Activated T-helper 17 cell treated with anti-CD3 and anti-CD28 coated beads, Interleukin-2, amount 50 U/mL, for 72 hours (primary cell): ENCODE measurements around the gene GPAT3. TPM values are rescaled to one million over a fixed set of nuclear protein-coding genes. Genes with fewer than 3 reads are reported as not detected.
"Not testable (repeated sequence)": the region's sequence is repeated elsewhere in the genome, so short reads cannot be mapped to it uniquely, and the experiment has no call there.

Experiments
- ATAC-seq: fragments of 150-1000 bp; cut with Tn5 transposase; replicated peaks from 2 replicates; pipeline ENCODE4 v1.10.0; 2021; ENCODE audit warnings: mild to moderate bottlenecking, moderate library complexity
- H3K27ac Mint-ChIP-seq: one replicate; pipeline ENCODE4 v1.8.0; 2022; ENCODE audit warnings: mixed read lengths
- H3K27me3 Mint-ChIP-seq: one replicate; pipeline ENCODE4 v1.8.0; 2022; ENCODE audit warnings: mixed read lengths
- H3K36me3 Mint-ChIP-seq: one replicate; pipeline ENCODE4 v1.8.0; 2022; ENCODE audit warnings: low read depth, mild to moderate bottlenecking, mixed read lengths
- H3K4me1 Mint-ChIP-seq: one replicate; pipeline ENCODE4 v1.8.0; 2022; ENCODE audit warnings: mixed read lengths
- H3K4me3 Mint-ChIP-seq: one replicate; pipeline ENCODE4 v1.8.0; 2022; ENCODE audit warnings: mild to moderate bottlenecking, mixed read lengths
- H3K9me3 Mint-ChIP-seq: one replicate; pipeline ENCODE4 v1.8.0; 2022; ENCODE audit warnings: mixed read lengths
- total RNA-seq, 2 donors: library from RNA; stranded (reverse); gene quantifications; one replicate each; pipeline ENCODE4 v1.2.3, GENCODE V29; 2022

GPAT3 gene
- total RNA-seq, 2 donors from 2014 or later = 5.6 to 8.8 TPM

DNA sequence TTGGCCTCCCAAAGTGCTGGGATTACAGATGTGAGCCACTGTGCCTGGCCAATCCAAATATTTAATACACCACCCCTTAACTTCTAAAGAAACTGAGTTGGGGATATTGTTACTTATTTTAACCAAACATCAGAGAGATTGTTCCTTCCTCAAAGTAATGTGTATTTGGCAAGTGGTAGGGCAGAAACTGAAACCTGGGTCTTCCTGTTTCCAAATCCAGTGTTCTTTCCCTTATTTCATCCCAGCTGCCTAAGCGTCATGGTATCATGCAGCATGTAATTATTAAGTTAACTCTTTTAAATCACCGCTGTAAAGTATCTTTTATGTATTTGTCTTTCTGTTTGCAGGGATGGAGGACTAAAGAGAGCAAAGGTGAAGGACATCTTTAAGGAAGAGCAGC is 68.4 kb downstream of the GPAT3 start:
- H3K27me3 Mint-ChIP-seq = no peaks in the 10 kb centered on the region
- no peaks in the 10 kb centered on the region for H3K4me1 Mint-ChIP-seq
- H3K27ac Mint-ChIP-seq = no peak overlapping the region

DNA sequence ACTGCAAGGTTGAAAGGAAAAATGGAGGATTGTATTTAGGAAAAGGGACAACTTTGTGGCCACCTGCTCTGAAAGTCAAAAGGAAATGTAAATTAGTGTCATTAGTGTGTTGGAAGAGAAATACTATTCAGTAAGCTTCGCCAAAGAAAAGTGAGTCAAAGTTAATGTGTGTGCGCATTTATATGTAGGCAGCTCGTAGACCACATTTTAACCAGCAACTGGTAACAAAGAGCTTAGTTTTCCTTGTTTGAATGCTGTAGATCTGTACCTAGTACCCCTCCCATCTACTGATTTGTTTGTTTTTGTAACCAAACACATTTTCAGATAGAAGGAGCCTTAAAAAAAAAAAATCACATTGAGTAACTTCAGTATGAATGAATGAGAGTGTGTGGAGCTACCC is 69.3 kb downstream of the GPAT3 start:
- Mint-ChIP-seq H3K36me3 (peaks cover 6% of the 10 kb centered on the region), H3K27ac (no peak overlapping the region), H3K27me3 (no peaks in the 10 kb centered on the region), H3K4me3 (no peak overlapping the region), H3K9me3 (no peaks in the 10 kb centered on the region), H3K4me1 (no peaks in the 10 kb centered on the region)
- ATAC-seq = no peak

More for the DNA sequence above, 68.4 kb downstream of the GPAT3 start:
- ATAC-seq = no peak
- no peak overlapping the region for H3K4me3 Mint-ChIP-seq
- peaks cover 9% of the 10 kb centered on the region for H3K36me3 Mint-ChIP-seq
- no peaks in the 10 kb centered on the region for H3K9me3 Mint-ChIP-seq

DNA sequence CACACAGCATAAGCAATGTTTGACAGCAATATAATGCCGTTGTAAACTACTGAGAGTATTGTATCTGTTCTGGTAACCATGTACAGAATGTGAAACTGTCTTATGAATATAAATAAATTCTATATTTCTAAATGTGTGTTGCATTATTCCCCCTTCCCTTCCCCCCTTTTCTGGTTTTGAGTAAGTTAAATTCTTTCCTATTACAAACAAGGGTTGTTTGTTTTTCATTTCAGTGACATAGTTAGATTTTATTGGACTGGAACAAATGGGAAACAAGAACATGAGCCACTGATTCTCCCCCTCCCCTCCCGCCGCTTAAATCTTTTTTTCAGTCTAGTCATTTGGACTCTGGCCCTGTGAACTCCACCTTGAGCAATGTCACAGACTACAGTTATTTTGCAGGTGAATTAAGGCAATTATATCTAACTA is 69.8 kb downstream of the GPAT3 start:
- Mint-ChIP-seq H3K27me3 (no peaks in the 10 kb centered on the region), H3K4me3 (no peak overlapping the region), H3K4me1 (no peaks in the 10 kb centered on the region), H3K9me3 (no peaks in the 10 kb centered on the region), H3K36me3 (peaks cover 6% of the 10 kb centered on the region), H3K27ac (no peak overlapping the region)
- no peak for ATAC-seq

DNA sequence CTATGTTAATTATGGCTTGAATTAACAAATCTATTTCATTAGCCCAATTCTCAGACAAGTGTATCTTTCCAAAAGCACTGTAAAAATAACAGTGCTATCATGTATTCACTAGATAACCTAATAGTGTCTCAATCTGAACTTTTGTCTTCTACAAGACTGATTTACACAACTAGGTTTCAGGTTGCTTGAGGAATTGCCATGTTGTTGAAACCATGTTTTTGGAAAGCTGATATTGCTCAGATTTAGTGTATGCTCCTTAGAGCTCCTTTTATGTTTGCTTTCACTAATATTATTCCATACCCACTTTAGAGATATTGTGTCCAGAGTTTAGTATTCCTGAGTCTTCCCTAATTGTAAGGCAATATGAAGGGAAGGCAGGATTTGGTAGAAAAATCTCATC is 70.6 kb downstream of the GPAT3 start:
- H3K36me3 Mint-ChIP-seq = peaks cover 6% of the 10 kb centered on the region
- no peak overlapping the region for H3K4me3 Mint-ChIP-seq
- no peak for ATAC-seq
- no peaks in the 10 kb centered on the region for H3K9me3 Mint-ChIP-seq
- H3K4me1 Mint-ChIP-seq = no peaks in the 10 kb centered on the region
- H3K27ac Mint-ChIP-seq = no peak overlapping the region
- no peaks in the 10 kb centered on the region for H3K27me3 Mint-ChIP-seq

DNA sequence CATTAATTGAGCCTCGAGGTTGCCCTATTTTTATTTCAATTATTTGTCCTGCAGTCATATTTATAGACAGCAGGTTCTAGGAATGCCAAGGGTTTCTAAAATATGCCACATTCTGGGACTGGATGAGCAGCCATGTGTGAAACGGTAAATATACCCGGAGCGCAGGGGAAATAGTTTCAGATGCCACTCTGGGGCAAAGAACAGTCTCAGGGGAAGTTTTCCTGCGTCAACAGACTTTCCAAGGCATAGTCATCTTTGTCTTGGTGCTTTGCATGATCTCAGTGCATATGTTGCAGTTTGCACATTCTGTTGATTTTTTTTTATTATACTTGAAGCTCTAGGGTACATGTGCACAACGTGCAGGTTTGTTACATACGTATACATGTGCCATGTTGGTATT is 71.0 kb downstream of the GPAT3 start:
- Mint-ChIP-seq H3K36me3 (peaks cover 6% of the 10 kb centered on the region), H3K9me3 (no peaks in the 10 kb centered on the region), H3K4me3 (no peak overlapping the region), H3K27me3 (no peaks in the 10 kb centered on the region), H3K4me1 (no peaks in the 10 kb centered on the region), H3K27ac (no peak overlapping the region)
- no peak for ATAC-seq

DNA sequence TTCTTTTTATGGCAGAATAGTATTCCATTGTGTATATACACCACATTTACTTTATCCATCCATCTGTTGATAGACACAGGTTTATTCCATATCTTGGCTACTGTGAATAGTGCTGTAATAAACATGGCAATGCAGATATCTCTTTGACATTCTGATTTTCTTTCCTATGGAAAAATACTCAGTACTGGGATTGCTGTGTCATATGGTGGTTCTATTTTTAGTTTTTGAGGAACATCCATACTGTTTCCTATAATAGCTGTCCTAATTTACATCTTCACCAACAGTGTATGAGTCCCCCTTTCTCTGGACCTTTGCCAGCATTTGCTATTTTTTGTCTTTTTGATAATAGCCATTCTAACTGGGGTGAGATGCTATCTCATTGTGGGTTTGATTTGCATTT is 73.5 kb downstream of the GPAT3 start:
- Mint-ChIP-seq H3K27me3 (peaks cover 12% of the 10 kb centered on the region), H3K9me3 (peaks cover 17% of the 10 kb centered on the region), H3K4me1 (no peaks in the 10 kb centered on the region), H3K27ac (no peak overlapping the region), H3K4me3 (no peak overlapping the region), H3K36me3 (peaks cover 3% of the 10 kb centered on the region)
- no peak for ATAC-seq

DNA sequence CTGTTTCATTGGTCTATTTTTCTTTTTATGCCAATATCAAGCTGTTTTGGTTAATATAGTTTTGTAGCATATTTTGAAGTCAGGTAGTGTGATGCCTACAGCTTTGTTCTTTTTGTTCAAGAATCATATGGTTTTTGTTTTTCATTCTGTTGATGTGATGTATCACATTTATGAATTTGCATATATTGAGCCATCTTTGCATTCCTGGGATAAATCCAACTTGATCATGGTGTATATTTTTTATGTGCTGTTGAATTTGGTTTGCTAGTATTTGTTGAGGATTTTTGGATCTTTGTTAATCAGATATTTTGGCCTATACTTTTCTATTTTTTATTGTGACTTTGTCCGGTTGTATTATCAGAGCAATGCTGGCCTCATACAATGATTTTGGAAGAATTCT is 74.8 kb downstream of the GPAT3 start:
- H3K27me3 Mint-ChIP-seq = peaks cover 12% of the 10 kb centered on the region
- no peak for ATAC-seq

DNA sequence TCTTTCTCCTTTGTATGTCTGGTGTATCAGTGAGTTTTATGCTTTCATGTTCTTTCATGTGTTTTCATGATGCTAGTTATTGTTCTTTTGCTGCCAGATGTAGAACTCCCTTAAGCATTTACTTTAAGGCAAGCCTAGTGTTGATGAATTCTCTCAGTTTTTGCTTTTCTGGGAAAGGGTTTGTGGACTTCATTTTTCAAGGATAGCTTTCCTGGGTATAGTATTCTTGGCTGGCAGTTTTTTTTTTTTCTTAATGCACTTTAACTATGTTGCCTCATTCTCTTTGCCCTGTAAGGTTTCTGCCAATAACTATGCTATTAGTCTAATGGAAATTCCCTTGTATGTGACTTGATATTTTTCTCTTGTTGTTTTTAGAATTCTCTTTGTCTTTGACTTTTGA is 77.1 kb downstream of the GPAT3 start:
- H3K9me3 Mint-ChIP-seq = peaks cover 17% of the 10 kb centered on the region
- H3K27ac Mint-ChIP-seq = no peak overlapping the region
- no peaks in the 10 kb centered on the region for H3K4me1 Mint-ChIP-seq
- no peak for ATAC-seq
- H3K4me3 Mint-ChIP-seq = no peak overlapping the region
- peaks cover 21% of the 10 kb centered on the region for H3K27me3 Mint-ChIP-seq
- H3K36me3 Mint-ChIP-seq = no peaks in the 10 kb centered on the region

More for the DNA sequence above, 74.8 kb downstream of the GPAT3 start:
- H3K27ac Mint-ChIP-seq = no peak overlapping the region
- H3K9me3 Mint-ChIP-seq = peaks cover 17% of the 10 kb centered on the region
- H3K4me3 Mint-ChIP-seq = no peak overlapping the region
- no peaks in the 10 kb centered on the region for H3K36me3 Mint-ChIP-seq
- H3K4me1 Mint-ChIP-seq = no peaks in the 10 kb centered on the region

DNA sequence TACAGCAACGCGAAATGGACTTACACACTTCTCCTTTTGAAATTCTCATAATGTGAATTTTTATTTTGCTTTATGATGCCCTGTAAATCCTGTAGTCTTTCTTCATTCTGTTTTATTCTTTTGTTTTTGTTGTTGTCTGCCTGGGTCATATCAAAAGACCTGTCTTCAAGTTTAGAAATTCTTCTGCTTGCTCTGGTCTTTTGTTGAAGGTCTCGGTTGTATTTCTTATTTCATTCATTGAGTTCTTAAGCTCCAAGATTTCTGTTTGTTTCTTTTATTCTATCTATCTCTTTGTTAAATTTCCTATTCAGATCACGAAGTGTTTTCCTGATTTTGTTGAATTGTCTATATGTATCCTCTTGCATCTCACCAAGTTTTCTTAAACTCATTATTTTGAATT is 78.1 kb downstream of the GPAT3 start:
- Mint-ChIP-seq H3K27ac (no peak overlapping the region), H3K4me3 (no peak overlapping the region), H3K4me1 (no peaks in the 10 kb centered on the region), H3K9me3 (peaks cover 17% of the 10 kb centered on the region), H3K27me3 (peaks cover 24% of the 10 kb centered on the region), H3K36me3 (no peaks in the 10 kb centered on the region)
- ATAC-seq = no peak

DNA sequence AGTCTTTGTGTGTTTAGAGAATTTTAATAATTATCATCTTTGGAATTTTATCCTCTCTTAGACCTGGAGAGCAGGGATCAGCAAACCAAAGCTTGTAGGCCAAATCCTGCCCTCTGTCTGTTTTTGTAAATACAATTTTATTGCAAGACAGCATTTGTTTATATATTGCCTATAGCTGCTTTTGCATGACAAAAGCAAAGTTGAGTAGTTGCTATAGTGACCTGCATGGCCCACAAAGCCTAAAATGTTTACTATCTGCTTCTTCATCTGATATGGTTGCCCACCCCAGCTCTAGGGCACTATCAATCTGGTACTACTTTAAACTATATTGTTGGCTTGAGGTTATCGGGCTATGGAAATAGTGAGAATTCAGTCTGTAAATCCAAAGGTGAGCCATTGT is 80.3 kb downstream of the GPAT3 start:
- H3K27me3 Mint-ChIP-seq = peaks cover 46% of the 10 kb centered on the region
- no peak overlapping the region for H3K4me3 Mint-ChIP-seq
- H3K9me3 Mint-ChIP-seq = peaks cover 17% of the 10 kb centered on the region
- H3K36me3 Mint-ChIP-seq = no peaks in the 10 kb centered on the region
- no peak for ATAC-seq
- no peak overlapping the region for H3K27ac Mint-ChIP-seq
- H3K4me1 Mint-ChIP-seq = no peaks in the 10 kb centered on the region

DNA sequence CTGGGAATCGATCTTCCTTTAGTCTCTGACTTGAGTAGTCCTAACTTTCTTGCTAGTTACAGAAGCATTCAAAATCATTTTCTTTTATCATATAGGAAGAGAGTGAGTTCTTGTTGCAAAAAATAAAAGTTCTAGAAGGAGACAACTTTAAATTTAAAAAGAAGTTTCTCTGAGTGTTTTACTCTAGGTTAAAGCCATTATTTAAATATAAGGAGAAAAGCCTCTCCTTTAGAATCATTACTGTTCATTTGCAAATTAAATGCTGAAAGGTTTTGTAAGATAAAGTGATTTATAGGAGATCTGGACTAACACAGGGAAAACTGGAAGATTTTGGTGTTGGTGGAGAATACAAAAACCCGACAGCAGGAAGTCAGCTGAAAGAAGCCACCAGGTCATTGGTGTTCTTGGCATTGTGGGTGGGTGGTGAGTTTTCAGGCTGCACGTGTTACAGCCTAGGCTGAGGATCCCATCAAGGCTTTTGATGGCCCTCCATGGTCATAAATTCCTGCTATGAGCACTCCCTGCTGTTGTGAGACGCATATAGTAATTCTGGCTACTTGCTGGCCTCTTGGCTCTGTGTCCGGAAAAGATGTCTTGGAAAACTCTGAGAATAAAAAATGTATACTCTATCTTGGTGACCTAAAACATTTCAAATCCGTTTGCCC is 81.6 kb downstream of the GPAT3 start:
- Mint-ChIP-seq H3K4me1 (no peaks in the 10 kb centered on the region), H3K27me3 (peaks cover 46% of the 10 kb centered on the region), H3K9me3 (peaks cover 25% of the 10 kb centered on the region), H3K4me3 (no peak overlapping the region), H3K27ac (no peak overlapping the region), H3K36me3 (no peaks in the 10 kb centered on the region)
- no peak for ATAC-seq

DNA sequence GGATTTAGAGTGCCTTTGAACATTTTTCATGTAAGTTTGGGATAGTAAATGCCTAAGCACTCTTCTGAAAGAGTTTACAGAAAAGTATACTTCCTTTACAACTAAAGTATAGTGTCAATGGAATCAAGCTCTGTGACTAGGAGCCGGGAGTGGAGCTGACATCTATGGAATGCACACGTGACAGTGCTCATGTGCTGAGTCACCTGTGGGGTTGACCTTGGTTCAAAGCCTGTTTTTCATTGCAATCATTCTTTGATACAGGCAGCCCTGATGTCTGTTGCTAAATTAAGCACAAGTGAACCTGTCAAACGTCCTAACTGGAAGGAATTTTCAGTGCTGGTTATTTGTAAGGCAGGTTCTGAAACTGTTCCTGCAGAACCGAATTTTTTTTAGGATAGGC is 82.5 kb downstream of the GPAT3 start:
- H3K36me3 Mint-ChIP-seq = no peaks in the 10 kb centered on the region
- ATAC-seq = no peak
- no peak overlapping the region for H3K27ac Mint-ChIP-seq
- no peak overlapping the region for H3K4me3 Mint-ChIP-seq
- peaks cover 42% of the 10 kb centered on the region for H3K27me3 Mint-ChIP-seq
- H3K9me3 Mint-ChIP-seq = peaks cover 18% of the 10 kb centered on the region
- no peaks in the 10 kb centered on the region for H3K4me1 Mint-ChIP-seq

DNA sequence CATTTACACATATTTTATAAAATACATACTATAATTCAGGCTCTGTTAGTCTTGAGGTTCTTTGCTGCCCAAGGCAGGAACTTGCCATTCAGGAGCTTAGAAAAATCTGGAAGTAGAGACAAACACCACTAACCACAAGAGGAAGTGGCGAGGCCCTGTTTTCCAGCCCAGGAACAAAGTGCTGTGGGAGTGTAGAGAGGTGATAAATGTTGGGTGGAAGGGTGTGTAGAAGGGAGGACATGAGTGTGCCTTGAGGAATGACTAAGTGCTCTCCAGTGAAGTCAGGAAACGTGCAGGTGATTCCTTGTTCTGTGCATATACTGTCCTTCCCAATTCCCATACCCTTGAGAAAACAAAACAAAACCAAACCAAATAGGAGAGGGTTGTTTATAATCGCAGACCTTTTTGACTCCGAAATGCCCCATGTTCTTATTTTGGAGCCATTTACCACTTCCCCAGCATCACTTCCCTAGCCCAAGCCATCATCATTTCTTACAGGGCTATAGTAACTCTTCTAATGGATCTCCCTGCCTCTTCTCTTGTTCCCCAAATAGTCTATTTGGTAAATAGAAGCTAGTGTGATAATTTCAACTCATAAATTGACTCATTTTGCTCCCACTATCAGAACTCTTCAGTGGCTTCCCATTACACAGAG is 83.2 kb downstream of the GPAT3 start:
- no peak for ATAC-seq
- no peak overlapping the region for H3K4me3 Mint-ChIP-seq
- no peak overlapping the region for H3K27ac Mint-ChIP-seq
- H3K4me1 Mint-ChIP-seq = no peaks in the 10 kb centered on the region
- H3K36me3 Mint-ChIP-seq = no peaks in the 10 kb centered on the region
- H3K27me3 Mint-ChIP-seq = peaks cover 36% of the 10 kb centered on the region
- H3K9me3 Mint-ChIP-seq = peaks cover 11% of the 10 kb centered on the region

DNA sequence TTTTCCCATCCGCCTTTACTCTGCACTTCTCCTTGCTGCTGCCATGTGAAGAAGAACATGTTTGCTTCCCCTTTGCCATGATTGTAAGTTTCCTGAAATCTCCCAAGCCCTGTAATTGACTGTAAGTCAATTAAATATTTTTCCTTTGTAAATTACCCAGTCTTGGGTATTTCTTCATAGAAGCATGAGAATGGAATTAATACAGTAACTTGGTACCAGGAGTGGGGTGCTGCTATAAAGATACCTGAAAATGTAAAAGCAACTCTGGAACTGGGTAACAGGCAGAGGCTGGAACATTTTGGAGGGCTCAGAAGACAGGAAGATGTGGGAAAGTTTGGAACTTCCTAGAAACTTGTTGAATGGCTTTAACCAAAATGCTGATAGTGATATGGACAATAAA is 86.2 kb downstream of the GPAT3 start:
- ATAC-seq, H3K27ac Mint-ChIP-seq, H3K4me1 Mint-ChIP-seq, H3K36me3 Mint-ChIP-seq, H3K9me3 Mint-ChIP-seq, H3K4me3 Mint-ChIP-seq: not testable (repeated sequence)
- H3K27me3 Mint-ChIP-seq = peaks cover 46% of the 10 kb centered on the region

DNA sequence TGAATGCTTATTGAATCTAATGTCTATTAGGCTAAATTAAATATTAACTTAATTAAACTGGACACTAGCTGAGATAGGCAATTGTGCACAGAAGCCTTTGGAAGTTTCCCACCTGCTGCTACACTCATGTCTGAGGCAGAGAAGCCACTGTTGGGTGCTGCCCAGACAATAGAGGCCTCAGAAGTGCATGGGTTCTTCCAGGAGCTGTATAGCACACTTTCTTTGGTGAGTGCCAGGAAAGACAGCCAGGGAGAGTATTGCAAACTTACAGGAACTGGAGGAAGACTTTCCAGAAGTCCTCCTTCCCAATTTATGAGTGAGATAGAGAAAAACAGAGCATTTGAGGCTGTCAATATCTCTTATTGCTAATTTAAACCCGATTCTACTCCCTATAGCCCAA is 89.9 kb downstream of the GPAT3 start:
- no peak for ATAC-seq
- no peaks in the 10 kb centered on the region for H3K36me3 Mint-ChIP-seq

More for the DNA sequence above, 89.9 kb downstream of the GPAT3 start:
- H3K4me3 Mint-ChIP-seq = no peak overlapping the region
- no peak overlapping the region for H3K27ac Mint-ChIP-seq
- H3K27me3 Mint-ChIP-seq = peaks cover 30% of the 10 kb centered on the region
- peaks cover 8% of the 10 kb centered on the region for H3K9me3 Mint-ChIP-seq
- H3K4me1 Mint-ChIP-seq = no peaks in the 10 kb centered on the region
